HepG2 (cell line): Measurements from ENCODE around the gene ABHD12. TPM values are rescaled to one million over a fixed set of nuclear protein-coding genes. Genes with fewer than 3 reads are reported as not detected.
A peak's percentile ranks its signal among the peaks of the same experiment; 100 is the strongest.

Source experiments
- ARID5B ChIP-seq: IDR thresholded peaks from 2 replicates; pipeline ENCODE4 v1.4.0; 2020; ENCODE audit warnings: mild to moderate bottlenecking, missing genetic modification reagents
- FIP1L1 ChIP-seq: fragments of 200-400 bp; formaldehyde crosslinking; IDR thresholded peaks from 2 replicates; pipeline ENCODE4 v1.6.1; 2018; ENCODE audit warnings: low read depth, mild to moderate bottlenecking, low read length, moderate library complexity, borderline replicate concordance; ENCODE audit not compliant: insufficient read depth
- RXRA ChIP-seq: sonication (generic); formaldehyde crosslinking; IDR thresholded peaks from 2 replicates; pipeline ENCODE4 v1.5.1; 2020; ENCODE audit warnings: missing genetic modification reagents
- RXRB ChIP-seq: IDR thresholded peaks from 2 replicates; pipeline ENCODE4 v1.6.1; 2016; ENCODE audit warnings: borderline replicate concordance, missing genetic modification reagents, missing compliant biosample characterization
- SIN3B ChIP-seq: fragments of 150-350 bp; IDR thresholded peaks from 2 replicates; pipeline ENCODE4 v1.6.1; 2014; ENCODE audit warnings: low read length
- YY1 ChIP-seq: IDR thresholded peaks from 2 replicates; pipeline ENCODE4 v1.6.1; 2011; ENCODE audit warnings: low read length, low read depth, moderate library complexity, mild to moderate bottlenecking; ENCODE audit not compliant: insufficient read depth, insufficient replicate concordance
- ZNF281 ChIP-seq: sonication (generic); formaldehyde crosslinking; IDR thresholded peaks from 2 replicates; pipeline ENCODE4 v1.4.0; 2020; ENCODE audit warnings: missing genetic modification reagents, borderline replicate concordance
- ZNF335 ChIP-seq: sonication (generic); formaldehyde crosslinking; IDR thresholded peaks from 2 replicates; pipeline ENCODE4 v1.4.0; 2020; ENCODE audit warnings: missing genetic modification reagents
- ZNF530 ChIP-seq: sonication (generic); formaldehyde crosslinking; IDR thresholded peaks from 2 replicates; pipeline ENCODE4 v1.5.0; 2020; ENCODE audit warnings: low read depth, mild to moderate bottlenecking, missing genetic modification reagents
- ZNF577 ChIP-seq: sonication (generic); formaldehyde crosslinking; IDR thresholded peaks from 2 replicates; pipeline ENCODE4 v1.4.0; 2020; ENCODE audit warnings: mild to moderate bottlenecking, low read depth, missing genetic modification reagents, borderline replicate concordance
- ZNF766 ChIP-seq: sonication (generic); formaldehyde crosslinking; IDR thresholded peaks from 2 replicates; pipeline ENCODE4 v1.5.0; 2020; ENCODE audit warnings: missing genetic modification reagents, borderline replicate concordance
- ZNF777 ChIP-seq: sonication (generic); formaldehyde crosslinking; IDR thresholded peaks from 2 replicates; pipeline ENCODE4 v1.4.0; 2020; ENCODE audit warnings: missing genetic modification reagents
- ZNF841 ChIP-seq: sonication (generic); formaldehyde crosslinking; IDR thresholded peaks from 2 replicates; pipeline ENCODE4 v1.8.1; 2023; ENCODE audit warnings: missing genetic modification reagents, borderline replicate concordance
- ZZZ3 ChIP-seq: sonication (generic); formaldehyde crosslinking; IDR thresholded peaks from 2 replicates; pipeline ENCODE4 v1.4.0; 2020; ENCODE audit warnings: missing genetic modification reagents, mild to moderate bottlenecking, borderline replicate concordance
- polyA plus RNA-seq, 8 experiments: library from polyadenylated mRNA; depleted of rRNA in 3 of 8; stranded (reverse) in 7 of 8; unstranded in 1 of 8; fragments of >200 nt; fragmentation: Illumina TruSeq in 4 of 8; extraction: Trizol in 4 of 8; gene quantifications; 2 replicates each; pipeline versions ENCODE4 v1.2.1 to v1.2.3, GENCODE V29; 2011 to 2016; ENCODE audit warnings: low read depth in 4 of 8, missing spikeins in 1 of 8, mixed read lengths in 1 of 8; ENCODE audit not compliant: insufficient read depth in 1 of 8
- total RNA-seq, 5 experiments: library from RNA; depleted of rRNA; stranded (reverse); fragments of >200 nt; fragmentation: Illumina TruSeq; extraction: Trizol; gene quantifications; 2 replicates each; pipeline ENCODE4 v1.2.3, GENCODE V29; 2016; ENCODE audit warnings: low read depth in 1 of 5
- TF ChIP-seq, protein P1 (sequence below): sonication (generic); formaldehyde crosslinking; IDR thresholded peaks from 2 replicates; pipeline ENCODE4 v1.4.0; 2020; ENCODE audit warnings: mild to moderate bottlenecking, missing genetic modification reagents

ABHD12 gene
- total and polyA plus RNA-seq, 2 of the 13 experiments (the other 11 are each of a cell fraction or from before 2014, with no cell fraction given), result 23.5 to 72.1 TPM

GRCh38 chr20:25336561-25337422, 53.8 kb downstream of the ABHD12 start (continued):
- no peak for TF ChIP-seq YY1
- no peak for TF ChIP-seq RXRA (CRISPR knock-in tag)
- no peak for TF ChIP-seq FIP1L1
- peak; percentile 17; the same call in 1 of the 2 replicates for TF ChIP-seq ARID5B (CRISPR knock-in tag)
- TF ChIP-seq ZNF281 (CRISPR knock-in tag), result no peak
- TF ChIP-seq, protein P1, sequence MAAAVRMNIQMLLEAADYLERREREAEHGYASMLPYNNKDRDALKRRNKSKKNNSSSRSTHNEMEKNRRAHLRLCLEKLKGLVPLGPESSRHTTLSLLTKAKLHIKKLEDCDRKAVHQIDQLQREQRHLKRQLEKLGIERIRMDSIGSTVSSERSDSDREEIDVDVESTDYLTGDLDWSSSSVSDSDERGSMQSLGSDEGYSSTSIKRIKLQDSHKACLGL (CRISPR knock-in tag), result no peak
- no peak for TF ChIP-seq SIN3B
- TF ChIP-seq ZNF766 (CRISPR knock-in tag), result no peak
- no peak for TF ChIP-seq ZNF530 (CRISPR knock-in tag)
- no peak for TF ChIP-seq ZZZ3
- TF ChIP-seq ZNF841, result no peak
- no peak for TF ChIP-seq ZNF335 (CRISPR knock-in tag)
- TF ChIP-seq RXRB (CRISPR knock-in tag), result peak; percentile 46; the same call in 1 of the 2 replicates
- TF ChIP-seq ZNF777, result no peak
- no peak for TF ChIP-seq ZNF577 (CRISPR knock-in tag)
